ENCODE results near the gene PEDS1.

Gene PEDS1

DNA sequence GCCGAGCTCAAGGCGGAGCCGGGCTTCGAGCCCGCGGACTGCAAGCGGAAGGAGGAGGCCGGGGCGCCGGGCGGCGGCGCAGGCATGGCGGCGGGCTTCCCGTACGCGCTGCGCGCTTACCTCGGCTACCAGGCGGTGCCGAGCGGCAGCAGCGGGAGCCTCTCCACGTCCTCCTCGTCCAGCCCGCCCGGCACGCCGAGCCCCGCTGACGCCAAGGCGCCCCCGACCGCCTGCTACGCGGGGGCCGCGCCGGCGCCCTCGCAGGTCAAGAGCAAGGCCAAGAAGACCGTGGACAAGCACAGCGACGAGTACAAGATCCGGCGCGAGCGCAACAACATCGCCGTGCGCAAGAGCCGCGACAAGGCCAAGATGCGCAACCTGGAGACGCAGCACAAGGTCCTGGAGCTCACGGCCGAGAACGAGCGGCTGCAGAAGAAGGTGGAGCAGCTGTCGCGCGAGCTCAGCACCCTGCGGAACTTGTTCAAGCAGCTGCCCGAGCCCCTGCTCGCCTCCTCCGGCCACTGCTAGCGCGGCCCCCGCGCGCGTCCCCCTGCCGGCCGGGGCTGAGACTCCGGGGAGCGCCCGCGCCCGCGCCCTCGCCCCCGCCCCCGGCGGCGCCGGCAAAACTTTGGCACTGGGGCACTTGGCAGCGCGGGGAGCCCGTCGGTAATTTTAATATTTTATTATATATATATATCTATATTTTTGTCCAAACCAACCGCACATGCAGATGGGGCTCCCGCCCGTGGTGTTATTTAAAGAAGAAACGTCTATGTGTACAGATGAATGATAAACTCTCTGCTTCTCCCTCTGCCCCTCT lies 38.2 kb upstream of the PEDS1 start:
- H3K4me3 ChIP-seq (ENCODE audit: low read depth, low read length): peak overlapping the region; percentile 94
- DNase-seq (ENCODE audit: low read depth, low spot score): no peak
- ChIA-PET POLR2A (interaction anchor here (0.6 to 2.4 kb wide), 20 partner anchors 20 to 381 kb away, joined by 3 to 14 read pairs (median 6); no protein-coding TSS in a partner anchor), CTCF (interaction anchor here (0.5 to 22.7 kb wide), 5 partner anchors 260 to 382 kb away, joined by 3 to 523 read pairs (median 4); no protein-coding TSS in a partner anchor)
- TF ChIP-seq, protein P1, sequence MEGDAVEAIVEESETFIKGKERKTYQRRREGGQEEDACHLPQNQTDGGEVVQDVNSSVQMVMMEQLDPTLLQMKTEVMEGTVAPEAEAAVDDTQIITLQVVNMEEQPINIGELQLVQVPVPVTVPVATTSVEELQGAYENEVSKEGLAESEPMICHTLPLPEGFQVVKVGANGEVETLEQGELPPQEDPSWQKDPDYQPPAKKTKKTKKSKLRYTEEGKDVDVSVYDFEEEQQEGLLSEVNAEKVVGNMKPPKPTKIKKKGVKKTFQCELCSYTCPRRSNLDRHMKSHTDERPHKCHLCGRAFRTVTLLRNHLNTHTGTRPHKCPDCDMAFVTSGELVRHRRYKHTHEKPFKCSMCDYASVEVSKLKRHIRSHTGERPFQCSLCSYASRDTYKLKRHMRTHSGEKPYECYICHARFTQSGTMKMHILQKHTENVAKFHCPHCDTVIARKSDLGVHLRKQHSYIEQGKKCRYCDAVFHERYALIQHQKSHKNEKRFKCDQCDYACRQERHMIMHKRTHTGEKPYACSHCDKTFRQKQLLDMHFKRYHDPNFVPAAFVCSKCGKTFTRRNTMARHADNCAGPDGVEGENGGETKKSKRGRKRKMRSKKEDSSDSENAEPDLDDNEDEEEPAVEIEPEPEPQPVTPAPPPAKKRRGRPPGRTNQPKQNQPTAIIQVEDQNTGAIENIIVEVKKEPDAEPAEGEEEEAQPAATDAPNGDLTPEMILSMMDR (IDR thresholded peaks at IDR 0.05; ENCODE audit: insufficient read depth, low read length, missing control alignments): peak; percentile 30

DNA sequence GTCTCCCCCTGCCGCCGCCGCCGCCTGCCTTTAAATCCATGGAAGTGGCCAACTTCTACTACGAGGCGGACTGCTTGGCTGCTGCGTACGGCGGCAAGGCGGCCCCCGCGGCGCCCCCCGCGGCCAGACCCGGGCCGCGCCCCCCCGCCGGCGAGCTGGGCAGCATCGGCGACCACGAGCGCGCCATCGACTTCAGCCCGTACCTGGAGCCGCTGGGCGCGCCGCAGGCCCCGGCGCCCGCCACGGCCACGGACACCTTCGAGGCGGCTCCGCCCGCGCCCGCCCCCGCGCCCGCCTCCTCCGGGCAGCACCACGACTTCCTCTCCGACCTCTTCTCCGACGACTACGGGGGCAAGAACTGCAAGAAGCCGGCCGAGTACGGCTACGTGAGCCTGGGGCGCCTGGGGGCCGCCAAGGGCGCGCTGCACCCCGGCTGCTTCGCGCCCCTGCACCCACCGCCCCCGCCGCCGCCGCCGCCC lies 37.6 kb upstream of the PEDS1 start:
- CTCF ChIA-PET: interaction anchor here (0.5 to 22.7 kb wide), 6 partner anchors 252 to 383 kb away, joined by 3 to 523 read pairs (median 4); no protein-coding TSS in a partner anchor
- POLR2A ChIA-PET: interaction anchor here (0.6 to 2.4 kb wide), 25 partner anchors 19 to 454 kb away, joined by 3 to 14 read pairs (median 4); no protein-coding TSS in a partner anchor
- H3K4me3 ChIP-seq (ENCODE audit: low read depth, low read length): peak overlapping the region; percentile 94
- DNase-seq (ENCODE audit: low read depth, low spot score): no peak
- TF ChIP-seq, protein P1 (IDR thresholded peaks at IDR 0.05; ENCODE audit: insufficient read depth, low read length, missing control alignments): peak; percentile 8

DNA sequence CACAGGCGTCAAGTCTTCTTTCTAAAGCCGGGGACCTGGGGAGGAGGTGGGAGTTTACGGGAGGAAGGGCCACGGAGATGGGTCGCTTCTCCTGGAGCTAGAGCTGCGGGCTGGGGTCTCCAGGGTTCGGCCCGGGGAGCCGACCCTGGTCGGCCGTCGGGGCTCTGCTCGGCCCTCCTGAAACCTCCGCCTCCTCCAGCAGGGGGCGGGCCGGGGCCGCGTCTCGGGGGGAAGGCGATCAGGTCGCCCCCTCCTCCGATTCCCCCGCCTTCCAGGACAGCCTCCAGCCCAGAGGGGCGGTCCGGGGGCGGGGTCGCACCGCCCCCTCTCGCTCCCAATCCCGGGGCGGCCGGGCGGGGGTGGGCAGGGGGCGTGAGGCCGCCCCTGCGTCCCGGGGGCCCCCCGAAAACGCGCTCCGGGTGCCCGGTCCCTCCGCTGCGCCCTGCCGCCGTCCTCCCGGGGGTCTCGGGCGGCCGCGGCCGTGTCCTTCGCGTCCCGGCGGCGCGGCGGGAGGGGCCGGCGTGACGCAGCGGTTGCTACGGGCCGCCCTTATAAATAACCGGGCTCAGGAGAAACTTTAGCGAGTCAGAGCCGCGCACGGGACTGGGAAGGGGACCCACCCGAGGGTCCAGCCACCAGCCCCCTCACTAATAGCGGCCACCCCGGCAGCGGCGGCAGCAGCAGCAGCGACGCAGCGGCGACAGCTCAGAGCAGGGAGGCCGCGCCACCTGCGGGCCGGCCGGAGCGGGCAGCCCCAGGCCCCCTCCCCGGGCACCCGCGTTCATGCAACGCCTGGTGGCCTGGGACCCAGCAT lies 36.9 kb upstream of the PEDS1 start, which contains the start of gene CEBPB:
Gene CEBPB, plus strand, starts transcription at position 580 of the 814 bp plus-strand sequence. Its CDS starts 204 bp downstream, at position 784.
- no peak for DNase-seq (ENCODE audit: low read depth, low spot score)
- ChIA-PET CTCF (interaction anchor here (0.6 to 22.7 kb wide), 12 partner anchors 9 to 559 kb away, joined by 3 to 523 read pairs (median 4); no protein-coding TSS in a partner anchor), POLR2A (interaction anchor here (0.6 to 2.4 kb wide), 24 partner anchors 18 to 455 kb away, joined by 3 to 14 read pairs (median 4); no protein-coding TSS in a partner anchor)
- H3K4me3 ChIP-seq (ENCODE audit: low read depth, low read length): peak within 1 kb of the TSS; percentile 94
- TF ChIP-seq, protein P1 (IDR thresholded peaks at IDR 0.05; ENCODE audit: insufficient read depth, low read length, missing control alignments): peak; percentile 92

DNA sequence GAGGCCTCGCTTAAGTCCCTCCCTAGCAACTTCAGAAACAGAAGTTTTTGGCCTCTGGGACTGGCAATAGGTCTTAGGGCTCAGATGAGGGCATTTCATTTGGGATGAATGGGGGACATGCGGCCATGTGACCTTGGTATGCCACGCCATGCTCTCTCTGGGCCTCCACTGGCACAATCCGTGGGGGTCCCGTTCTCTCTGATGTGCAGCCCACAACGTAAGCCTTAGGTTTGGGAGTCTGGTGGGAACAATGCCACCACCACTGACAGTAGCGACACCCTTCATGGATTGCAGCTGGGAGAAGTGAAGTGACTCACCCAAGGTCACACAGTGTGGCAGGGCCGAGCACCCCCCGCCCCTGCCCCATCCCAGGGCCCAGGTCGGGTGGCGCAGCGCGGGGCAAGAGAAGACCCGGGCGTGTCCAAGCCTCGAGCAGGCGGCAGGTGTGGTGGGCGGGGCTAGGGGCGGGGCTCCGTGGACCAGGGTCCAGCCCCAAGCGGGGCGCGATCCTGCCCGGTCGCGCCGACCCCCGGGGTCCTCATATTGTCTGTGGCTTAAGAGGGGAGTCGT lies 36.2 kb upstream of the PEDS1 start:
- TF ChIP-seq, protein P1 (IDR thresholded peaks at IDR 0.05; ENCODE audit: insufficient read depth, low read length, missing control alignments): no peak
- H3K4me3 ChIP-seq (ENCODE audit: low read depth, low read length): peak overlapping the region; percentile 32
- DNase-seq (ENCODE audit: low read depth, low spot score): no peak
- ChIA-PET CTCF (interaction anchor here (0.6 to 22.7 kb wide), 16 partner anchors 10 to 560 kb away, joined by 3 to 523 read pairs (median 4); no protein-coding TSS in a partner anchor), POLR2A (interaction anchor here (0.6 to 1.2 kb wide), 2 partner anchors 52 to 263 kb away, joined by 3 to 4 read pairs; no protein-coding TSS in a partner anchor)

DNA sequence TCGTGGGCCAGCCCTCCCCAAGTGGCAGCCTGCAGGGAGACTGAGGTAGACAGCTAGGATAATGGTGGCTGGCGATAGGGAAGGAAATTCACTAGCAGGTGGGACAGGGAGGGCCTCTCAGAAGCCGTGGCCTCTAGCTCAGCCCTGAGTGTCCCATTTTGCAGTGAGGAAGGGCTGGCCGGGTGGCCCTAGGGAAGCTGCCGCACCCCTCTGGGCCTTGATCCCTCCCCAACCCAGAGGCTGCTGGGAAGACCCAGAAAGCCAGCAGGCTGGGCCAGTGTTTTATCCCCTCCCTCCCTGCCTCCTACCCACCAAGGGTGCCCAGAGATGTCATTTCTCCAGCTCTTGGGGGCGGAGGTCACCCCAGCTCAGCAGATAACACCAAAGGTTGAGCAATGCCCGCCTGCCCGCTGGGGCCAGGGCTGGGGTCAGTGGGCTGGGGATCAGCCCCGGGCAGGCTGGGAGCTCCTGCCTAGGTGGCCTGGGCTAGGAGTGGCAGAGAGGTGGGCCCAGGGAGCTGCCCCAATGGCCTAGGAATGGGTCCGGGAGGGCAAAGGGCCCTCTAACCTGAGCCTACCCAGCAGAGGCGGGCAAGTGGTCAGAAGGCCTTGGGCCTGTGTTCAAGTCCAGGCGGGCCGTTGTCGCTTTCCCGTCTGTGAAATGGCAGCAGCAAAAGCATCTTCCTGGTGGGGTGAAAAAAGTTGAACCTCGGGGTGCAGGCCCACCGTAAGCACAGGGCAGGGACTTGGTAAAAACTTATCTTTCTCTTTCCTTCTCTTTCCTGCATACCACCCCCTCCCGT lies 35.6 kb upstream of the PEDS1 start:
- H3K4me3 ChIP-seq (ENCODE audit: low read depth, low read length): no peak overlapping the region
- TF ChIP-seq, protein P1 (IDR thresholded peaks at IDR 0.05; ENCODE audit: insufficient read depth, low read length, missing control alignments): no peak
- ChIA-PET POLR2A (no interaction called here), CTCF (interaction anchor here (0.9 to 22.7 kb wide), 21 partner anchors 10 to 600 kb away, joined by 3 to 523 read pairs (median 7); no protein-coding TSS in a partner anchor)
- no peak for DNase-seq (ENCODE audit: low read depth, low spot score)
